Activated CD4-positive, alpha-beta T cell treated with anti-CD3 and anti-CD28 coated beads, Interleukin-2, amount 50 U/mL, for 1 hour (primary cell): ENCODE results near the gene RNF130.
"Not testable (repeated sequence)": the region's sequence is repeated elsewhere in the genome, so short reads cannot be mapped to it uniquely, and the experiment has no call there.

ENCODE experiments used
- DNase-seq: peaks from one replicate; pipeline ENCODE4 v3.0.0-alpha.2; 2020

The RNF130 gene

DNA sequence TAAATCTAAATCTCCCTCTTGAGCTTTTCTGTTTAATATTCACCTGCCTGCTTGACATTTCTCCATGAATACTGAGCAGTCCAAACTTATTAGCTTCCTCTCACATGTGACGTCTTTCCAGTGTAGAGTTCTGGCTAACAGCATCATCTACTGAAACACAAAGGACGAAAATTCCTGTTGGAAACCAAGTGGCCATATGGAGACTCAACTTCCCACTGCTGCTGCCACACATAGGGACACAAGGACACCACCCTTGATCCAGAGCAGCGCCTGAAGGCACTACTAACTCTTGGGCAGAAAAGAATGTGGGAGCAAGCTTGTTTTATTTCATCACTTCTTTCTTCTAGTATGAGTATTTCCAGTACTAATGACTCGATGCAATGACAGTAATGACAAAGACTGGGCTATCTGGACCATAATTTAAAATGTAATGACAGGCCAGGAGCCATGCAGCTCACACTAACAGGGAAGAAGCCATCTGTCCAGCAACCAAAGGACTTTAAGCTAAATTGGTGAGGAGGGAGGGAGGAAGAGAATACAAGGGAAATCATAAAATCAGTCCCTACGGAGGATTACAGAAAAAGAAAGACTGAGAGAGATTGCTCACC is 19.2 kb downstream of the RNF130 start:
- no peak for DNase-seq

GRCh38 chr5:180050121-180050940 is 21.2 kb downstream of the RNF130 start:
- no peak for DNase-seq

GRCh38 chr5:180049185-180049548 is 22.4 kb downstream of the RNF130 start:
- no peak for DNase-seq

GRCh38 chr5:180047667-180048066 is 23.9 kb downstream of the RNF130 start:
- no peak for DNase-seq

GRCh38 chr5:180046656-180047055 is 24.9 kb downstream of the RNF130 start:
- no peak for DNase-seq

DNA sequence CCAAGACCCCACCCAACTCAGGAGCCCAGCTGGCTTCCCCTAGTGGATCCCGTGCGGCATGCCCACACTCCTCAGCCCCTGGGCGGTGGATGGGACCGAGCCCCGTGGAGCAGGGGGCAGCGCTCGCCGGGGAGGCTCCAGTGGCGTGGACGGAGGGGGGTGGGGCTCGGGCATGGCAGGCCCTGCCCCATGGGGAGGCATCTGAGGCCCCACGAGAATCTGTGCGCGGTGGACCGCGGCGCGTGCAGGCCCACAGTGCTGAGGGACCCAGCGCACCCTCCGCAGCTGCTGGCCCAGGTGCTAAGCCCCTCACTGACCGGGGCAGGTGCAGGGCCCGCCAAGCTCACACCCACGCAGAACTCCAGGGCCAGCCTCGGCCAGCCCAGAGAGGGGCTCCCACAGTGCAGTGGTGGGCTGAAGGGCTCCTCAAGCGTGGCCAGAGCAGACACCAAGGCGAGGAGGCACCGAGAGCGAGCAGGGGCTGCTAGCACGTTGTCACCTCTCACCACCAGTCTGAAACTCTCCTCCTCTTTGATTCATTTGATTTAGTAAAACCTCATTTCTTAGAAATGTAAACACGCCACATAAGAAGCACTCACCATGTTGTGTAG is 25.6 kb downstream of the RNF130 start:
- no peak for DNase-seq

- no peak for DNase-seq
Measured at GRCh38 chr5:180043377-180043776, 28.2 kb downstream of the RNF130 start.

- no peak for DNase-seq
Measured at GRCh38 chr5:180041301-180042274, 30.0 kb downstream of the RNF130 start.

DNA sequence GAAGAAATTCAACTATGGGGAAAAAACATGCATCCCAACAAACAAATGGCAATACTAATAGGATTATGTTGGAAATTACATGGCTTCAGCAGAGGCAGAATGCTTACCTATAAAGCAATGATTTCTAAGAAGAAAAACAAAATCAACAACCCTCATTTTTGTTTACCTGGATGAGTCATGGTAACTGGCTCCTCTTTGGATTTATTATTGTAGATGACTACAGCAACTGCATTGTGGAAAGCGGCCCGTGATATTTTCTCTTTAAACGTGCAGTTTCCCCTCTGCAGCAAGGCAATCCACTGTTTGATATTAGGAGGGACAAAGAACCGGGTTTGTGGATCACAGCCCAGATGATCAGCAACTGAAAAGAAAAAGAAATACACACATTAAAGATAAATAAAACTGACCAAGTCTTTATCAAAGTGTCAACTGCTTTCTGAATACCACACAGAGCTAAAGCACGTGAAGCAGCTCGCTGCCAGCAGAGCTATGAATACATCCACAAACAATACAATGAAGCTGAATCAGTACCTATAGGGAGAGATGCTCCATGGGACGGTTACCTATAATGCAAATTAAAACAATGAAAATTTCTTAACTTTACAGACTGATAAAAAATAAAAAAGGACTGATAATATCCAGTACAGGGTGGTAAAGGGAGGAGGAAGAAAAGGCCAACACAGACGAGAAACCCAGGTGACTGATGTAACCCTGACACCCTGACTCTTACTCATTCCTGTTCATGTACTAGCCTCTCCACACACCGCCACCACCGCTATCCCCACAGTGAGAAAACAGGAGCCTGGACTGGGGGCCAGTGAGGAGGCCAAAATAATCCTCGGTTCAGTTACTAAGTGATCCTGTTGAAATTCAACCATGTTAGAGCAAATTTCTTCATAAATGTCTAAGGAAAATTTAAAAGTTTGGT is 31.0 kb downstream of the RNF130 start:
- DNase-seq = no peak

DNA sequence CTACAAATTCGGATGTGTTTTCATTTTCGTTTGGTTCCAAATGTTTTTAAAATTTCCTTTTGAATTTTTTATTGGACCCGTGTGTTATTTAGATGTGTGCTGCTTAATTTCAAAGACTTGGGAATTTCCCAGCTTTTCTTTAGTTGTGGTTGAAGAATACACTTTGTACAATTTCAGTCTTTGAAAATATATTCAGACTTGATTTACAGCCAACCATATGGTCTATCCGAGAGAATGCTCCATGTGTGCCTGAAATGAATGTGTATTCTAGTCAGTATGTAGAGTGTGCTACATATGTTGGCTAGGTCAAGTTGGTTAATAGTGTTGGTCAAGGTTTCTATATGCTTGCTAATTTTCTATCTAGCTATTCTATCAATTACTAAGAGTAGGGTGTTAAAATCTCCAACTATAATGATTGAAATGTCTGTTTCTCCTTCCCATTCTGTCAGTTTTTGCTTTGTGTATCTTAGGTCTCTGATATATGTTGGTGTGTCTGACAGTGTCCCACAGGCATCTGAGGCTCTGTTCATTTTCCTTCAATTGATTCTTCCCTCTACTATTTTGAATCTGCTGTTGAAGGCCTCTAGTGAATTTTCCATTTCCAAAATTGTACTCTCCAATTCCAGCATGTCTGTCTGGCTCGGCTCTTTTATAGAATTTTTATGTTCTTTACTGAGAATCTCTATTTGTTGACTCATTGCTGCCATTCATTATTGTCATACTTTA is 36.2 kb downstream of the RNF130 start:
- no peak for DNase-seq

DNA sequence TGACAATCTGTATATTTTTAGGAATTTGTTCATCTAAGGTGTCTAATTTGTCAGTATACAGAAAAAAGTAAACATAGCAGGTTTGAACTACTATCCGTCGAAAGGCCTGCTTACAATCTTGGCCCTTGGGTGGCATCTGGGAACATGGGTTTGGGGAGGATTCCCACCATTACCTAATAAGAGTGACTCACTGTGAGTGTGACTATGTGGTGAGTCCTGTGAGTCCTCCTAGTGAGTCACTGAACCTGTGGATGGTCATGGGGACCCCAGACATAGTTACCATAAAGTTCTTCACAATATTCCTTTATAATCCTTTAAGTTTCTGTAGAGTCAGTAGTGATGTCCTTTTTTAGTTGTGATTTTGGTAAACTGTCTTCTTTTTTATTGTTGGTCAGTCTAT is 37.0 kb downstream of the RNF130 start:
- no peak for DNase-seq

GRCh38 chr5:180027459-180028089 is 44.0 kb downstream of the RNF130 start:
- DNase-seq = no peak

DNA sequence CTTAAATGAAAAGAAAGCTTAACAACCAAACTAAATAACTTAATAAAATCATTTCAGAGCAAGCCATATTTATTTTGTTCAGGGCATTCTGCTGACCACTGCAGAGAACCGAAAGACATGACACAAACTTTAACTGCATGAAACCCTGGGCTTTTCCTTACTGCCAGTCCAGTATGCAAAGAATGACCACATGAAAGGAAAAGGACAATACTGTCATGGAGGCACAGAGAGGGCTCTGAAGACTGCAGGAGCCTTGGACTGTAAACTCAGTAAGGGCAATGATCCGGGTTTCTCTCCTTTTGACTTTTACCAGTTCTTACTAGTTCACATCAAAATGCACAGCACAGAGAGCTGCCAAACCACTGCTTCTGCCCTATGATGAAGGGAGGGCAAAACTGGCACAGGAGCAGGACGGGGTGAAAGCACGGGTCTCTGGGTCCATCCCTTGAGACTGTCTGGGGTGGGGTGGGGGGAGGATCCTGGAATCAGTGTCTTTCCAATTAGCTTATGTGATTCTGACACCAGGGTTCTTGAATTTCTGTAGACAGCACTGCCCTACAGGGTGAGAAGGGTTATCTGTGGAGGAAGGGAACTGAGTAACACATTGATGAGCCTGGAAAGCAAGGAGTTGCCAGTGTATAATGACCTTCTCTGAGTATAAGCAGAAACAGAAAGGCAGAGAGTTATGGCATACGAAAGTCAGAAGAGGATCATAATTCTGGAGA is 44.7 kb downstream of the RNF130 start:
- no peak for DNase-seq

GRCh38 chr5:180026320-180026719 is 45.2 kb downstream of the RNF130 start:
- DNase-seq = no peak

GRCh38 chr5:180021900-180022299 is 49.7 kb downstream of the RNF130 start:
- no peak for DNase-seq

DNA sequence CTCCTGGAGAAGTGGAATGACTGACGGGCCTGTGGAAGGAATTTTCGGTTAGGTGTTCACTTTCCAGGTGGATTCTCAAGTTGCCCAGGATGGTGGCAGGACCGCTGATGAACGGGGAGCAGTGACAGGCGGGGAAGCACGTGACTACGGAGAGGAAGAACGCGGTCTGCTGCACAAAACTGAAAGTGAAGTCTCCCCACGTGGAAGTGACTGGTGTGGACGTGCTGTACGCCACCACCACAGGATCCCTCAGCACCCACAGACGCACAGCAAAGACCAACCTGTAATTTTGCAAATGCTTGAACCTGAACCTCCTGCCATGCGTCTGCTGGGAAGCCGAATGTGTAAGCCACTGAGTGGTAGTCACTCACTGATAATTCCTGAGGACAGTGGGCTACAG is 51.4 kb downstream of the RNF130 start:
- DNase-seq = no peak

GRCh38 chr5:180018347-180019060 is 53.1 kb downstream of the RNF130 start:
- DNase-seq = no peak

DNA sequence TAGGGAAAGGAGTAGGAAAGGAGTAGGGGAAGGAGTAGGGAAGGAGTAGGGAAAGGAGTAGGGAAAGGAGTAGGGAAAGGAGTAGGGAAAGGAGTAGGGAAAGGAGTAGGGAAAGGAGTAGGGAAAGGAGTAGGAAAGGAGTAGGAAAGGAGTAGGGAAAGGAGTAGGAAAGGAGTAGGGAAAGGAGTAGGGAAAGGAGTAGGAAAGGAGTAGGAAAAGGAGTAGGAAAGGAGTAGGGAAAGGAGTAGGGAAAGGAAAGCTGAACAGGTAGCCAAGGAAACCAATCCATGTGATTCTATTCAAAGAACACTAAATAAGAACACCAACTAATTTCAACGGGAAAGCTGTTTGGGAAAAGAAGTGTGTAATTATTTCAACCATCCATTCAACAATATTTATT is 56.0 kb downstream of the RNF130 start:
- DNase-seq = not testable (repeated sequence)

GRCh38 chr5:180013678-180014077 is 57.9 kb downstream of the RNF130 start:
- DNase-seq = no peak
